Measurements from ENCODE around the gene ADSL.
A peak's percentile ranks its signal among the peaks of the same experiment; 100 is the strongest.

The ADSL gene

GRCh38 chr22:40436505-40437431 lies 90.5 kb downstream of the ADSL start:
- DNase-seq, result peak in 12 of 51 donors; percentile 9 to 66 (median 28)
